ENCODE data around the gene ILDR1.
A peak's percentile ranks its signal among the peaks of the same experiment; 100 is the strongest.

The ILDR1 gene

DNA sequence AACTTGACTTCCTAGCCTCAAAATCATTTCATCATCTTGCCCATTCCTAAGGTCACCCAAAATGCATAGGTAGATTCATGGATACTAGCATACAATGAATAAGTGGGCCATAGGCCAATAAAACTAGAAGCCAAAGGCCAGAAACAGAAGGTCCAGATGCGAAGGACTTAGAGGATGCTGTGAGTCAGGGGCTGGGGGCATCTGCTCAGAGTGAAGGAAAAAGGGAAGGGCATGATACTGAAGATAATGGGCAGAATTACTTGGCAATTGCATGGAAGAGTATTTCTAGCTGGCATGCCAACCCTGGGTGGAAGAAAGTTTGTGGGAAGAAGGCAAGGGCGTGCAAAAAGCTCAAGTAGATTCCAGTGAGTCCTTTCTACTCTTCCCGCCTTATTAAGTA lies 27.5 kb downstream of the ILDR1 start:
- Histone ChIP-seq H3K9ac (ENCODE audit: low read depth, low read length) (no peak overlapping the region), H4K20me1 (ENCODE audit: insufficient read depth, low read length) (no peaks in the 10 kb centered on the region), H3K4me3 (ENCODE audit: low read depth in 1 of 2, low read length in 2 of 2) (no peak overlapping the region), H3K9me3 (ENCODE audit: insufficient read depth, low read length, severe bottlenecking) (no peaks in the 10 kb centered on the region), H3K4me1 (ENCODE audit: insufficient read depth, low read length) (no peaks in the 10 kb centered on the region), H3K4me2 (ENCODE audit: insufficient read depth, low read length) (no peak overlapping the region), H3K79me2 (ENCODE audit: insufficient read depth, low read length) (no peaks in the 10 kb centered on the region), H3K27me3 (ENCODE audit: insufficient read depth, low read length, poor library complexity) (peaks cover 22% of the 10 kb centered on the region), H3K36me3 (ENCODE audit: insufficient read depth, low read length) (no peaks in the 10 kb centered on the region), H2AFZ (ENCODE audit: low read depth, low read length) (no peak overlapping the region), H3K27ac (ENCODE audit: low read length) (no peak overlapping the region)
- no peak for TF ChIP-seq EZH2 (IDR thresholded peaks at IDR 0.05; ENCODE audit: borderline replicate concordance, low read depth, low read length, severe bottlenecking)
- TF ChIP-seq, protein P1, sequence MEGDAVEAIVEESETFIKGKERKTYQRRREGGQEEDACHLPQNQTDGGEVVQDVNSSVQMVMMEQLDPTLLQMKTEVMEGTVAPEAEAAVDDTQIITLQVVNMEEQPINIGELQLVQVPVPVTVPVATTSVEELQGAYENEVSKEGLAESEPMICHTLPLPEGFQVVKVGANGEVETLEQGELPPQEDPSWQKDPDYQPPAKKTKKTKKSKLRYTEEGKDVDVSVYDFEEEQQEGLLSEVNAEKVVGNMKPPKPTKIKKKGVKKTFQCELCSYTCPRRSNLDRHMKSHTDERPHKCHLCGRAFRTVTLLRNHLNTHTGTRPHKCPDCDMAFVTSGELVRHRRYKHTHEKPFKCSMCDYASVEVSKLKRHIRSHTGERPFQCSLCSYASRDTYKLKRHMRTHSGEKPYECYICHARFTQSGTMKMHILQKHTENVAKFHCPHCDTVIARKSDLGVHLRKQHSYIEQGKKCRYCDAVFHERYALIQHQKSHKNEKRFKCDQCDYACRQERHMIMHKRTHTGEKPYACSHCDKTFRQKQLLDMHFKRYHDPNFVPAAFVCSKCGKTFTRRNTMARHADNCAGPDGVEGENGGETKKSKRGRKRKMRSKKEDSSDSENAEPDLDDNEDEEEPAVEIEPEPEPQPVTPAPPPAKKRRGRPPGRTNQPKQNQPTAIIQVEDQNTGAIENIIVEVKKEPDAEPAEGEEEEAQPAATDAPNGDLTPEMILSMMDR (IDR thresholded peaks at IDR 0.05; ENCODE audit: borderline replicate concordance, extremely low read depth, low read length, poor library complexity, severe bottlenecking): no peak
- DNase-seq (no peak), ATAC-seq (ENCODE audit: insufficient read depth, low read depth) (no peak)

DNA sequence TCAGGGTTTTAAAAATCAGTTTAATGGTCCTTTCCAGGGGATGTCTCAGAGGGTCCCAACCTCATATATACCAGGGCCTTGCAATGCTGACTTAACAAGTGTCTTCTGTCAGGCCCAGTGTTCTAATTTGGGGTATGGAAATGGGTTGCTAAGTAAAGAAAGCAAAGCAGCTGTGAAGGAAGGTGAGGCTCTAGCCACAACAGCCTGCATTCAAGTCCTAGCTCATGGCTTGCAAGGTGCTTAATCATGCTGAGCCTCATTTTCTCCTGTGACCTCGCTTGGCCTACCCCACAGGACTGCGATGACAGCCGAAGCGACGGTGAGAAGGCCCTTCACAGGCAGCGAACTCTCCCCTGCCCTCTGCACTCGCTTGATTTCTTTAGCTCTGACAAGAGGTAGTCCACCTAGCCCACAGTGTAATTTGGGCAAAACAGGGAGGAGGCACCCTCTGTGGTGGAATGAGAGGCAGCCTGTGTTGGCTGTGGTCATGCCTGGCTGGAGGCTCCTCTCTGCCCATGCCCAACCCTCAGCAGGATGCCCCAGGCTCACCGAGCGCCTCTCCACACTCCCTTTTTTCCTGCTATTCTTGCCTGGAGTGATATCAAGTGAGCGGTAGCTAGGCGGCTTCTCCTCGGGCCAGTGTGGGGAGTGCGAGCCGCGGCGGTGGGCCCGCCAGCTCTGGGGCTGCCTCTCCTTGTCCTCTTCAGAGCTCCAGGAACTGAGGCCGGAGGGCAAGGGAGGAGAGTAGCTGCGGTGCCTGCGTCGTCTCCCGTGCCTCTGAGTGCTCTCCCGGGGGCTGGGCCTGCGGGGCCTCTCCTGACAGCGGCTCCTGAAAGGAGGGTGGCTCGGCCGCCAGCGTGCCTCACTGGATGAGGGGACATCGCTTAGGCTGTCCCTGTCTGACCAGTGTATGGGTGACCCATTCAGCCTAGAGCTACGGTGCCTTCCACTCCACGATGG lies 29.2 kb downstream of the ILDR1 start:
- H2AFZ ChIP-seq (ENCODE audit: low read depth, low read length): no peak overlapping the region
- H3K27ac ChIP-seq (ENCODE audit: low read length): no peak overlapping the region
- H3K9me3 ChIP-seq (ENCODE audit: insufficient read depth, low read length, severe bottlenecking): no peaks in the 10 kb centered on the region
- DNase-seq: no peak
- H3K79me2 ChIP-seq (ENCODE audit: insufficient read depth, low read length): no peaks in the 10 kb centered on the region
- no peak overlapping the region for H3K9ac ChIP-seq (ENCODE audit: low read depth, low read length)
- no peaks in the 10 kb centered on the region for H3K36me3 ChIP-seq (ENCODE audit: insufficient read depth, low read length)
- no peak for ATAC-seq (ENCODE audit: insufficient read depth, low read depth)
- H3K4me2 ChIP-seq (ENCODE audit: insufficient read depth, low read length): no peak overlapping the region
- no peak overlapping the region for H3K4me3 ChIP-seq (ENCODE audit: low read depth in 1 of 2, low read length in 2 of 2)
- no peaks in the 10 kb centered on the region for H3K4me1 ChIP-seq (ENCODE audit: insufficient read depth, low read length)
- no peak for TF ChIP-seq EZH2 (IDR thresholded peaks at IDR 0.05; ENCODE audit: borderline replicate concordance, low read depth, low read length, severe bottlenecking)
- TF ChIP-seq, protein P1 (IDR thresholded peaks at IDR 0.05; ENCODE audit: borderline replicate concordance, extremely low read depth, low read length, poor library complexity, severe bottlenecking): no peak
- peaks cover 13% of the 10 kb centered on the region for H3K27me3 ChIP-seq (ENCODE audit: insufficient read depth, low read length, poor library complexity)
- no peaks in the 10 kb centered on the region for H4K20me1 ChIP-seq (ENCODE audit: insufficient read depth, low read length)

DNA sequence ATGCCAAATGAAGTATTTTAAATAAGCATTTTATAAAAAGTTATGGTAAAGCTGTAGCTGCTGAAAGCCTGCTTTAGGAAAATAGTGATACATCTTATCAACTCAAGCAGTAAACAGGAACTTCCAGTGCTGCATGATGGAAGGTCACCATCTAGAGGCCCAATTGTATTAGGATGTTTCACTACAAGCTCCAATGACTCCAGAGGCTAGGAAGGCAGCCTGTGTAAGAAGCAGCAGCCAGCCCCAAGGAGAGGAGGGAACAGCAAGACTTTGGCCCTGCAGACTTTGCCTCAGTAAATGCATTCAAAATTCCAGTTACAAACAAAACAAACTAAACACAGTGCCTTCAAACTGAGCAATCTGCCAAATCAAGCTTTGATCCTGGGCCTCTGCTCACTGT lies 32.1 kb downstream of the ILDR1 start:
- no peak overlapping the region for H2AFZ ChIP-seq (ENCODE audit: low read depth, low read length)
- no peaks in the 10 kb centered on the region for H3K36me3 ChIP-seq (ENCODE audit: insufficient read depth, low read length)
- no peaks in the 10 kb centered on the region for H4K20me1 ChIP-seq (ENCODE audit: insufficient read depth, low read length)
- H3K27me3 ChIP-seq (ENCODE audit: insufficient read depth, low read length, poor library complexity): peaks cover 9% of the 10 kb centered on the region
- no peak overlapping the region for H3K4me2 ChIP-seq (ENCODE audit: insufficient read depth, low read length)
- TF ChIP-seq, protein P1 (IDR thresholded peaks at IDR 0.05; ENCODE audit: borderline replicate concordance, extremely low read depth, low read length, poor library complexity, severe bottlenecking): peak; percentile 12
- TF ChIP-seq EZH2 (IDR thresholded peaks at IDR 0.05; ENCODE audit: borderline replicate concordance, low read depth, low read length, severe bottlenecking): no peak
- H3K4me3 ChIP-seq (ENCODE audit: low read depth in 1 of 2, low read length in 2 of 2): no peak overlapping the region
- H3K27ac ChIP-seq (ENCODE audit: low read length): no peak overlapping the region
- no peaks in the 10 kb centered on the region for H3K79me2 ChIP-seq (ENCODE audit: insufficient read depth, low read length)
- H3K9ac ChIP-seq (ENCODE audit: low read depth, low read length): no peak overlapping the region
- H3K9me3 ChIP-seq (ENCODE audit: insufficient read depth, low read length, severe bottlenecking): no peaks in the 10 kb centered on the region
- no peaks in the 10 kb centered on the region for H3K4me1 ChIP-seq (ENCODE audit: insufficient read depth, low read length)
- ATAC-seq (ENCODE audit: insufficient read depth, low read depth) (no peak), DNase-seq (no peak)
